ACHN (cell line): Measurements from ENCODE around the gene TRAK1.
A peak's percentile ranks its signal among the peaks of the same experiment; 100 is the strongest.

Experiments used
- DNase-seq: peaks from one replicate; pipeline ENCODE4 v3.0.0-alpha.2; 2015
- in situ Hi-C: cut with HindIII; loops from 2 replicates; pipeline ENCODE4 v1.10.0; 2017; ENCODE audit warnings: low sequenced_read_pairs, low pct_ligation_motif_present, low pct_unique_long_range_greater_than_20kb

The TRAK1 gene

DNA sequence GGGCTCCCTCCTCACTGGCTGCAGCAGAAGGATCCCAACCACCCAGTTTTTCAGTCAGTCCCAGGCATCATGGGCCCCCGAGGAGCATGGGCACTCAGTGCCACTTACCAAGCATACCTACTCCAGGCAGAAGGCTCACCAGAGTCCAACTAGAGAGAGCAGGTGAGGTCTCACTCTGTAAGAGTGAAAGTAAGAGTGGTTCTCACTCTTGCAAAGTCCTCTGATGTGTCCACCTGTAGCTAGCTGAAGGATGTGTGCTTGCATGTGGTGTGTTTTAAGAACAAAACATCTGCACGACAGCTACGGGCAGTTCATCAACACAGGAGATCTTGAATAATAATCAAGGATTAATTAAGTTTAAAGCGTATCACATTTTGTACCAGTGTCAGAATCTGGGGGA is 125.1 kb downstream of the TRAK1 start:
- no peak for DNase-seq
- in situ Hi-C loops = no loop called here

DNA sequence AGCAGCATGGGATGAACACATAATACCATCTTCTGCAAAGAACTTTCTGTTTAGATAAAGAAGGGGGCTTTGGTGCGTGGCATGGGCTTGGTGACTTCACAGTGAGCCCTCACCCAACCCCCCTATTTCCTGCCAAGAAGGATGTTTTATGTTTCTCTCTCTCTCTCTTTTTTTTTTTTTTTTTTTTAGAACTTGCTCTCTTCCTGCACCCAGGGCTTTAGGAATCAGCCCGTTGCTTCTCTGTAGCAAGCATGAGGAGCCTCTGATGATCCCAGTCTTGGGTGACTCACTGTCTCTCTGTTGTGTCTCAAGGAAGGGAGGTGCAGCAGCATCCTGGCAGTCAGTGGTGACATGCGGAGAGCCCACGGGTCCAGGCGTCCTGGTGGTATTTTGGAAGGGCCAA is 125.8 kb downstream of the TRAK1 start:
- in situ Hi-C loops = no loop called here
- DNase-seq = no peak

DNA sequence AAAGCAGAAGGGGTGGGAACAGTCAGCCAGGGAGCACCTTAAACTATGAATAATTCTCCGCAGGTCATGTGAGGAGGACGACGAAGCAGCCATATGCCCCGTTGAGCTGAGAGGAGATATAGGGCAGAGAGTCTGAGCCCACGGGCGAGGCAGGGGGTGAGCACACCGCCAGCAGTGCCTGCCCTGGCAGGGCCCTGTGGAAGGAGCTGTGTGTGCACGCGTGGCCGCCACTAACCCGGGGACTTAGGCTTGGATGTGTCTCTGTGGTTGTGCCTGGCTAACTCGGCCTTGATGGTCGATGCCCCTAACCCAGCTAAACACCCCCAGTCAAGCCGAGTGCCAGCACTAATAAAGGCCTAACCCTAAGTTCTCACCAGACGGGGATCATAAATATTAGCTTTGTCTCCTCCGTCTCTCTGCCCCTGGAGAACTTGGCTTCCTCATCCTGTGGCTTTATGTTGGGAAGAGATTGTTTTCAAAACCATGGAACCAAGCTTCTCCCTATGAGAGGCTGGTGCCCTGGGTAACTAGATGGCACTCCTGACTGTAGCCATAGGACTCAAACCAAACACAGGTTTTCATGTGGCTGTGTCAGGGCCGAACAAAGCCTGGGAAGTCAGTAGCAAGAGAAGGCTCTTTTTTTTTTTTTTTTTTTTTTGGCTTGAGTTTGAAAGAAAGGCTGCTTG is 129.4 kb downstream of the TRAK1 start:
- in situ Hi-C loops = no loop called here
- DNase-seq = no peak

DNA sequence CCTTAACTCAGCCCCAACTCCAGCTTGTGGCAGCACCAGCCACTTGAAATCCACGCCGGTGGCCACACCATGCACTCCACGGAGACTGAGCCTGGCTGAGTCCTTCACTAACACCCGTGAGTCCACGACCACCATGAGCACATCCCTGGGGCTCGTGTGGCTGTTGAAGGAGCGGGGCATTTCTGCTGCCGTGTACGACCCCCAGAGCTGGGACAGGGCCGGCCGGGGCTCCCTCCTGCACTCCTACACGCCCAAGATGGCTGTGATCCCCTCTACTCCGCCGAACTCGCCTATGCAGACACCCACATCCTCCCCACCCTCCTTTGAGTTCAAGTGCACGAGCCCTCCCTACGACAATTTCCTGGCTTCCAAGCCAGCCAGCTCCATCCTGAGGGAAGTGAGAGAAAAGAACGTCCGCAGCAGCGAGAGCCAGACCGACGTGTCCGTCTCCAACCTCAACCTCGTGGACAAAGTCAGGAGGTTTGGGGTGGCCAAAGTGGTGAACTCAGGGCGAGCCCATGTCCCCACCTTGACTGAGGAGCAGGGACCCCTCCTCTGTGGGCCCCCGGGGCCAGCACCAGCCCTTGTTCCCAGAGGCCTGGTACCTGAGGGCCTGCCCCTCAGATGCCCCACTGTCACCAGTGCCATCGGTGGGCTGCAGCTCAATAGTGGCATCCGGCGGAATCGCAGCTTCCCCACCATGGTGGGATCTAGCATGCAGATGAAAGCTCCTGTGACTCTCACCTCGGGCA is 132.0 kb downstream of the TRAK1 start:
- in situ Hi-C loops = no loop called here
- DNase-seq = no peak

DNA sequence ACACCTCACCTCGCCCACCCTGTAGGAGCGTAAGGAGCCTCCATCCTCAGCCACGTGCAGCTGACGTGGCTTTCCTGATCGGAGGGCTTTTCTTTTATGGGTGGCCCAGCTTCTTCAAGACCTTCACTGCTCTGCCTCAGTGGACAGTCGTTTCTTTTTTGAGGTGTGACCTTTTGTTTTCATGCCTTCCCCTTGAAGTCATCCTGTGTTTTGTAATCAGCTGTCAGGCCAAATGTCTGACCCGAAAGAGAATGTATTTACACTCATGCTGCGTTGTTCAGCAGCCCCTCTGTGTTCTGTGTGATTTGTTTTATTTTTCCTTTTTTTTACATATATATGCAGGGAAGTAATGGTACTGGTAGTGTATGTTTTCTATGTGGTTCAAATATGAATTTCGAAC is 133.0 kb downstream of the TRAK1 start:
- in situ Hi-C loops = no loop called here
- no peak for DNase-seq

DNA sequence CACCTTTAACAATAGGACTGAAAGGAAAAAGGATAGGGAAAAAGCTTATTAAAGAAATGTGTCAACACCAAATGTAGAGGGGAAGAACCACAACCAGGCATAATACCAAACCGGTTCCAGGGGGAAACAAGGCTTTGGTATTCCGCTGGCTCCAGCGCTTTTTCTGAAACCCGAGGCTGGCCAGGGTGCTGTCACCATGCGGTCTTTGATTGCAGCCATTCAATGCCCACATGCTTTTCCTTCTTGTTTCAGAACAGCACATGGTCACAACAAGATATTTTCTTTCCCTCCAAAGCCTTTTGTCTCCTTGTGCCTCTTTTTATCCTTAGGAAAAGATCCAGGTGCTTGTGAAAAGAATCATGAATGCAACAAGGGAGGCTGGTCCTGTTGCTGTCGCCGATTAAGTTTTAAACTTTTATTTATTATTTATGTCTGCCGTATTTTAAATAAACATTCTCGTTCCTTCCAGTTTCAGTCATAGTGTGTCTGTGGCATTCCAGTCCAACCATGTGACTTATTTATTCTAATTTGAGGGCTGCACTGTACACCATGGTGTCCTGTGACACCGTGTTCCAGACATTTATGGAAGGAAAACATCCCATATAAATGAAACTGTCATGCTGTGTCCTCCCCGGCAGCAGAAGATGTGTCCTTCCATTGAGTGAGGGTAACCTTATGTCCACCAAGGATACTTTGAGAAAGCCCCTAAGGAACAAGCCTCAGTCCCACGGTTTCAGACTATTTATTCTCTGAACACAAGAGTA is 133.7 kb downstream of the TRAK1 start:
- no peak for DNase-seq
- in situ Hi-C loops = no loop called here

DNA sequence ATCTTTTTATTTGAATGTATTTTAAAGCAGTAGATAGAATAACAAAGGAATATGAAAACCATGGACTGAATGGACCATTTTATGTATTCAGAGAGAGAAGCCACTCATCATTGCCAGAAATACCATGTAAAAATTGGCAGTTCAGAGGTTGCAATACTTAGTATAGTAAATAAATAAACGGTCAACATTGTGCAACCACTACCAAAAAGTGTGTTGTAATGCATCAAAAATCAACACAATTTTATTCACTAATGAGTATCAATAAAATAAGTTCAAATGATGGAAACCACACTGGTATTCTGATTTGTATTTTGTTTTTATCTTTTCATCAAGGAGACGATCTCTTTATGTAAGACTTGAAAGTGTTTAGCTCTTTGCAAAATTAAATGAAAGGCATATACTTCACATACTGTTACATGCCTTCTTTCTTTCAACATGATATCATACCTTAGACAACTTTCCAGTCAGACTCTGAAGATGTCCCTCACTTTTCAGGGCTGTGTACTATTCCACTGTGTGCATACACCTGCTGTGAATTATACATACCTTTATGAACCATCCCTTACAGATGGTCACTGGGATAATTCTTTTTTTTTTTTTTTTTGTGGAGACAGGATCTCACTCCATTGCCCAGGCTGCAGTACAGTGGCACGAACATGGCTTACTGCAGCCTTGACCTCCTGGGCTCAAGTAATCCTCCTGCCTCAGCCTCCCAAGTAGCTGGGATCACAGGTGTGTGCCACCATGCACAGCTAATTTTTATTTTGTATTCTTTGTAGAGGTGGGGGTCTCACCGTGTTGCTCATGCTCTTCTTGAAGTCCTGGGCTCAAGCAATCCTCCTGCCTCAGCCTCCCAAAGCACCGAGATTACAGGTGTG is 134.6 kb downstream of the TRAK1 start:
- in situ Hi-C loops = no loop called here
- no peak for DNase-seq

DNA sequence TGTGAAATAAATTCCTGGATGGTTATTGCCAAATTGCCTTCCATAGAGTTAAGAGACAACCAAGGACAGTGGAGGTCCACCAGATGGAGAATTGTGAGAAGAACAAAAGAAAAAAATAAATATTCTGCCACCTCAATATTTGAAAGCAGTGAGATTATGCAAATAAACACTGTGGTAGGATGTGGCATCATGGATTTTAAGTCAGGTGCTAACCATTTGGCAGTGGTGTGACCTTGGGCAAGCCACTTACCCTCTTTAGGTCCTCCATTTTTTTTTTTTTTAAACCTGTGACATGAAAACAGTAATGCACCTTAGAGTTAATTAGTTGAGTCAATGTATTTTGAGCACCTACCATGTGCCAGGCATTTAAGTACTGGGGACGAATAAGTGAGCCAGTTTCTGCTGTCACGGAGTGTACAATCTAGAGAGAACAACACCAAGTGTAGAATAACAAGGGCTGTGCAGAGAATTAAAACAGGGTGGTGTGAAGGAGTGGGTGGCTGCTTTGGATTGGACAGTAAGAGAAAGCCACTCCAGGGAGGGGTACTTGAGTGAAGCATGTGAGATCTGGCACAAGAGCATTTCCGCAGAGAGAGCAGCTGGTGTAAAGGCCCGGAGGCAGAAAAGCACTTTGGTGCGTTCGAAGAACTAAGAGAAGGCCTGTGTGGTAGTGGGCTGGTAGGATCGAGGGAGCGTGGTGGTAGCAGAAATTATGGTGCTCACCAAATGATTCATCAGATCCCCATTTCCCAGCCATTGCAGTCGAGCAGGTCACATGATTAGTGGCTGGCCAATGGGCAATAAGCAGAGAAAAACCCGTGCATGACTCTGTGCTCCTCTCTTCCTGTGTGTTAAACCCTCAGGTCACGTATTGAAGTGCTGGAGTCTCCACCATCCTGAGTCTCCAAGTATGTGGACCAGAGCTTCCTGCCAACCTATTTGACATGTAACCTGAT is 135.6 kb downstream of the TRAK1 start:
- DNase-seq = no peak
- in situ Hi-C loops = no loop called here

DNA sequence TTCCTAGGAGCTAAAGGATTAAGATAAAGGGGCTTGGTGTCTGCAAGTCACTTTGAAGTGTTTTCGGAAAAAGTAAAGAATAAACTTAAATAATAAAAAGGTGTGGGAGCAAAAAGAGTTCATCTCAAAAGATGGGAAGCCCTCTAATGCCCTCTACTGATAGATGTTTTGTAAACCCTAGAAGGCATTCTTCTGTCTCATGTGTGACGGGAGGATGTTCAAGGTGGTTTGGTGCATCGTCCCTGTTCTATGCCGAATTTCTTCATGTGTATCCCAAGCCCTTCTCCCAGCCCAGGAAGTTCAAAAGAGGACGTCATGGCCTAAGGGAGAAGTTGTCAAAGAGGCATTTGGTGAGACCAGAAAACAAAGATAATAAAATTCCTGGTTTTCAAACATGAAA is 137.6 kb downstream of the TRAK1 start:
- in situ Hi-C loops = no loop called here

DNA sequence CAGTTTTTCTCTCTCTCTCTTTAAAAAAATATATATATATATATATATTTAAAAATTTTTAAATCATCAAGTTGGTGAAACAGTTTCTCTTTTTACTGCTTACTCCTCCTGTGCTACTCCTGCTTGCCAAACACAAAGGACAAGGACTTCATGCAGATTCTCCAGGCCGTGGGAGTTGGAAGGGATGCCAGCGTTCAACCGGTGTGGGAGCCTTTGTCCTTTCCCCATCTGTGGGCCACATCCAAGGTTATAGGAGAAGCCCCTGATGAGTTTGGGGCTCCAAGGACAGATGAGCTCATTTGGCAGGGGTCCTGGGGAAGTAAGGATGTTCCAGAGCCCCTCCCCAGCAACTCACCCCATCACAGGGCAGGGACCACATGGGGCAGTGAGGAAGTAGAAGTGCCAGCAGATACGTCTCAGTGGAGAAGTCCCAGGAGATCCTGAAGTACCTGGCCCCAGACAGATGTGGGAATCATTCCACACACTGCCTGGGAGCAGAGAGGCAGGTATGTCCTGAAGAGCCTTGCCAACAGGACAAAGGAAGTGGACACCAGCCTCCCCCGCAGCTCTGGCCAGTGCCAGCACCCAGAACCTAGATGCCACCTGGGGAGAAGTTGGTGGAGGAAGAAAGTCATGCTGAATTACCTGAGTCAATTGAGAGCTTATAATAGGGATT is 138.2 kb downstream of the TRAK1 start:
- DNase-seq = no peak
- in situ Hi-C loops = no loop called here

More for the DNA sequence above, 137.6 kb downstream of the TRAK1 start:
- peak; percentile 30 for DNase-seq

DNA sequence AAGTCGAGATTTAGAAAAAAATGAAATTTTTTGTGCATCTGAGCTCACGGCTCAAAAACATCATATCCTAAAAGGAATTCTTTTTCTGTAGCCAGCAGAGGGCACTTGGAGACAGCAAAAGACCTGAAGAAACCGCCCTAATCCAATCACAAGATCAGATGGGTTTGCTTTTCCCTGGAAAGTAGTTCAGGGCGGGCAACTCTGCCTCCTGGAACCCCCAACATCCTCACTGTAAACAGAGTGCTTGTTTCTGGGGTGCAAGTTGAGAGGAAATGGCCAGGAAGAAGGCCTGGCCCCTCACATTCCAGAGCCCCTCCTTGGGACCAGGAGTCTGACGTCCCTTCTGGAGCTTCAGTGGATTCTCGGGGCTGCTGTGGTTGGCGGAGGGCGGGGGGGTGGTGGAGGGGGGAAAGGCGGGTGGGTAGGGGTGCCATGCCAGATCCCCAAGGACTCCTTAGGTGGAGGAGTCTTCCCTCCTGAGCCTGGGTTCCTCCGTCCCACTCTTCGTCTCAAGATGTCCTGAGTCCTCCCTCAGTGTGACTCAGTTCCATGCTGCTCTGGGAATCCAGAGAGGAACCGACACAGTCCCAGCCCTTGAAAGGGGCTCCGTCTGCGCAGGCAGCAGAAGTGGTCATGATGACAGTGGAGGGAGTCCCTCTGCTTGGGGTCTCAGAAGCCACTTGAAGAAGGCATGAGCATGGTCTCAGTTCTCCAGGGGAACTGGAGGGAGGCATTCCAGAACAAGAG is 139.0 kb downstream of the TRAK1 start:
- in situ Hi-C loops = no loop called here
- DNase-seq = peak; percentile 45

DNA sequence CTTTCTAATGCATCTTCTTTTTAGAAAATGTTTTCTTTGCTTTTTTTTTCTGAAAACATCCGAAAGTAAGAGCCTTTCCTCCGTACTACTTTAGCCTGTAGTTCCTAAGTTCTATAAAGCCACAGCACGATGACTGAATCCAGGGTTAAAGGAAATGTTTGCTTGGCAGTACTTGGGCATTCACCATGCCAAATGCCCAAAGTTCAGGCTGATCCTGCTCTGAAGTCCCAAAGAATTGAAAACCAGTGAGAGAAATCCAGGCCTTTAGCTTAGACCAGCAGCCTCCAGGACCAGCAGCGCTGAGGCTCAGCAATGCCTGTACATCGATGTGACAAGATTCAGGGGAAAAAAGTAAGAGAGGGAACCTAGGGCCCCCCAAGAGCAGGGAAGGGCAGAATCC is 139.7 kb downstream of the TRAK1 start:
- in situ Hi-C loops = no loop called here
- no peak for DNase-seq

DNA sequence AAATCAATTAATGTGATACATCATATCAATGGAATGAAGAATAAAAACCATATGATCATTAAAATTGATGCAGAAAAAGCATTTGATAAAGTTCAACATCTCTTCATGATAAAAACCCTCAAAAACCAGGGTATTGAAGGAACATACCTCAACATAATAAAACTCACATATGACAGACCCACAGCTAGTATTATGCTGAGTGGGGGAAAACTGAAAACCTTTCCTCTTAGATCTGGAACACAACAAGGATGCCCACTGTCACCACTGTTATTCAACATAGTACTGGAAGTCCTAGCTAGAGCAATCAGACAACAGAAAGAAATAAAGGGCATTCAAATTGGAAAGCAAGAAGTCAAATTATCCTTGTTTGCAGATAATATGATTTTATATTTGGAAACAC is 144.4 kb downstream of the TRAK1 start:
- DNase-seq = no peak
- in situ Hi-C loops = no loop called here

DNA sequence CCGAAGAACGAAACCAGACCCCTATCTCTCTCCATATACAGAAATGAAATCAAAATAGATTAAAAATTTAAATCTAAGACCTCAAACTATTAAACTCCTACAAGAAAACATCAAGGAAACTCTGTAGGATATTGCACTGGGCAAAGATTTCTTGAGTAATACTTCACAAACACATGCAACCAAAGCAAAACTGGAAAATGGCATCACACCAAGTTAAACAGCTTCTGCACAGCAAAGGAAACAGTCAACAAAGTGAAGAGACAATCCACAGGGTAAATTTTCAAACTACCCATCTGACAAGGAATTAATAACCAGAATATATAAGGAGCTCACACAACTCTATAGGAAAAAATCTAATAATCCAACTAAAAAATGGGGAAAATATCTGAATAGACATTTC is 145.5 kb downstream of the TRAK1 start:
- in situ Hi-C loops = no loop called here
- DNase-seq = no peak

DNA sequence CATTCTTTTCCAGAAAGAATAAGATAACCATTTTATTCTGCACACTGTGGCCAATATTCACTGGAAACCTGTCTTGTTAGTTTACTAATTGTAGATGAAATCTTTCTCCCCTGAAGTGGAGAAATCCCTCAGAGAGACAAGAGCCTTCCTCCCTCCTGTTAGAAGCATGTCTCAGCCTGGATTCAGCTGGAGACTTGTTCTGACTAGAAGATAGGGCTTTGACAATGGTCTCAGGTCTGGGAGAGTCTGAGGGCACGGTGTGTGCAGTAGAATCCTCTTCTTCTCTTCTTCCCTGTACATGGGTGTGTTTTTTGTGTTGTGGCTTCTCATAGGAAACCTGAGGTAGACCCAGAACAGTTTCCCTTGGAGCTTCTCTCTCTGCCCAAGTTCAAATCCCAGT is 154.9 kb downstream of the TRAK1 start:
- in situ Hi-C loops = no loop called here
- DNase-seq = no peak

DNA sequence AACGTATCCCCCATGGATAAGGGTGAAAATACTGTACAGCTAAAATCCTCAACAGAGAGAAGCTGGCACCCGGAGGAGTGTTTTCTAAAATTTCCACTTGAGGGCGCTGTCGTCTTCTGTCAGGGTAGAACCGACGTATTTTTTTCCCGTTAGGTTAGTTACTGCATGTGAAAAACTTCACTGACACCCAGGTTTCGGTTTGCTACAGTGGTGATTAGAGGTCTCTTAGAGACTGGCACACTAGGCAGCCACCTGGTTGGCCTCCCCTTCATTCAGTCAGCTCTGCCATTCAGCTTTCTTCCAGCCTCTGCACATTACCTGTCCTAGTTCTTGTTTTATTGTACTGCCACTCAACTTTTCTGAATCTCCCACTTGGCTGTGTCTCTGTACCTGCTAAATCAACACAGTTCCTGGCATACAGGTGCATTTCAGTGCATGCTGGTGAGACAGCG is 156.4 kb downstream of the TRAK1 start:
- in situ Hi-C loops = no loop called here
- peak; percentile 53 for DNase-seq
